Prostate gland (tissue), 2 donors: ENCODE data around the gene SPAG9.

Experiments
- POLR2A ChIP-seq: fragments of 450-650 bp; IDR thresholded peaks from one replicate; pipeline ENCODE4 v1.6.1; 2016; ENCODE audit warnings: antibody characterized with exemption, mild to moderate bottlenecking
- POLR2AphosphoS5 ChIP-seq: sonication (generic); formaldehyde crosslinking; IDR thresholded peaks from one replicate; pipeline ENCODE4 v1.6.1; 2017; ENCODE audit warnings: antibody characterized with exemption
- TF ChIP-seq, protein P1 (sequence below), 4 experiments: fragments of 200-600 bp in 2 of 4; fragments of 450-650 bp in 2 of 4; sonication (generic) in 2 of 4; IDR thresholded peaks; 1 replicate in 3 of 4; 2 replicates in 1 of 4; pipeline ENCODE4 v1.5.1; 2016 to 2019; ENCODE audit warnings: antibody characterized with exemption in 4 of 4, mild to moderate bottlenecking in 2 of 4, moderate library complexity in 2 of 4

DNA sequence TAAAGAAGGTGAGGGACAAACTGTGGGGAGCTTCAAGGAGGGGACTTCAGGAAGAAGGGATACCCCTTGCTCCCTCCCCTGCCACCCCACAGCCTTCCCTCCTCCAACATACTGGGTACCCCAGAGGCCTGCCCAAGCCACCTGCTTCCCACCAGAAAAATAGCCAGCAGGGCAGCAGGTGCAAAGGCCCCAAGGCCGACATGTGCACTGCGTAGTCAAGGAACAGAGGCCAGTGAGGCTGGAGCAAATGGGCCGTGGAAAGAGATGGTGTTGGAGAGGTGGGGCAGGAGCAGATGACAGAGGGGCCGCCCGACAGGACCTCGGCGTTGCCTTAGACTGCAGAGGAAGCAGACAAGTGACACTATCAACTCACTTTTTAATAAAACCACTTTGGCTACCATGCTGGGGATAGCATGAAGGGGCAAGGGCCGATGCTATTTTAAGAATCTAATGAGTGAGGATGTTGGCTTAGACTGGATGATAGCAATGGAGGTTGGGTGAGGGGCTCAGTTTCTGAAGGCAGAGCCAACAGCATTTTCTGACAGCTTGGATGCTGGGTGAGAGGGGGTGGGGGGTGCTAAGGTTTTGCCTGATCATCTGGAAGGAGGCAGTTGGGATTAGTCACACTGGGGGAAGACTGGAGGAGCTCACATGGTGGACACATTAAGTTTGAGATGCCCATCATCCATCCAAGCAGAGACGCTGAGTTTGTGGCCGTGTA lies 181.7 kb downstream of the SPAG9 start:
- TF ChIP-seq, protein P1, sequence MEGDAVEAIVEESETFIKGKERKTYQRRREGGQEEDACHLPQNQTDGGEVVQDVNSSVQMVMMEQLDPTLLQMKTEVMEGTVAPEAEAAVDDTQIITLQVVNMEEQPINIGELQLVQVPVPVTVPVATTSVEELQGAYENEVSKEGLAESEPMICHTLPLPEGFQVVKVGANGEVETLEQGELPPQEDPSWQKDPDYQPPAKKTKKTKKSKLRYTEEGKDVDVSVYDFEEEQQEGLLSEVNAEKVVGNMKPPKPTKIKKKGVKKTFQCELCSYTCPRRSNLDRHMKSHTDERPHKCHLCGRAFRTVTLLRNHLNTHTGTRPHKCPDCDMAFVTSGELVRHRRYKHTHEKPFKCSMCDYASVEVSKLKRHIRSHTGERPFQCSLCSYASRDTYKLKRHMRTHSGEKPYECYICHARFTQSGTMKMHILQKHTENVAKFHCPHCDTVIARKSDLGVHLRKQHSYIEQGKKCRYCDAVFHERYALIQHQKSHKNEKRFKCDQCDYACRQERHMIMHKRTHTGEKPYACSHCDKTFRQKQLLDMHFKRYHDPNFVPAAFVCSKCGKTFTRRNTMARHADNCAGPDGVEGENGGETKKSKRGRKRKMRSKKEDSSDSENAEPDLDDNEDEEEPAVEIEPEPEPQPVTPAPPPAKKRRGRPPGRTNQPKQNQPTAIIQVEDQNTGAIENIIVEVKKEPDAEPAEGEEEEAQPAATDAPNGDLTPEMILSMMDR (IDR thresholded peaks at IDR 0.05), result no peak
- no peak for TF ChIP-seq POLR2A
- TF ChIP-seq POLR2AphosphoS5, result no peak
